Body of pancreas (tissue), 4 donors: ENCODE results near the gene FAU. TPM values are rescaled to one million over a fixed set of nuclear protein-coding genes. Genes with fewer than 3 reads are reported as not detected.
A peak's percentile ranks its signal among the peaks of the same experiment; 100 is the strongest.

Experiments
- ATAC-seq: fragments of 150-250 bp; one replicate; pipeline ENCODE4 v1.9.1; 2016
- DNase-seq, 4 donors: peaks; one replicate each; pipeline ENCODE4 v3.0.0-alpha.2; 2019
- H3K27ac ChIP-seq, 4 donors: fragments of 200-600 bp; sonication (generic); 1 replicate in 3 of 4; 2 replicates in 1 of 4; pipeline versions ENCODE4 v1.5.1 to v1.6.1; 2016 to 2019; ENCODE audit warnings: mild to moderate bottlenecking in 1 of 4, mixed read lengths in 1 of 4, moderate library complexity in 1 of 4
- H3K27me3 ChIP-seq, 2 donors: fragments of 200-600 bp; sonication (generic); one replicate each; pipeline ENCODE4 v1.6.0; 2016; ENCODE audit warnings: mild to moderate bottlenecking in 1 of 2
- H3K36me3 ChIP-seq, 2 donors: fragments of 200-600 bp; sonication (generic); replicated peaks in 1 of 2; 2 replicates each; pipeline ENCODE4 v1.5.1; 2016; ENCODE audit warnings: low read depth in 2 of 2; ENCODE audit not compliant: insufficient read depth in 1 of 2
- H3K4me1 ChIP-seq: fragments of 200-600 bp; sonication (generic); one replicate; pipeline ENCODE4 v1.6.0; 2016
- H3K4me3 ChIP-seq, 2 donors: fragments of 200-600 bp; sonication (generic); 1 replicate in 1 of 2; 2 replicates in 1 of 2; pipeline ENCODE4 v1.5.1; 2016 to 2019
- H3K9me3 ChIP-seq, 3 donors: fragments of 200-600 bp; sonication (generic); 1 replicate in 2 of 3; 2 replicates in 1 of 3; pipeline ENCODE4 v1.5.1; 2016
- POLR2A ChIP-seq, 3 donors: fragments of 450-650 bp; IDR thresholded peaks; one replicate each; pipeline ENCODE4 v1.6.1; 2016; ENCODE audit warnings: antibody characterized with exemption in 3 of 3, mild to moderate bottlenecking in 2 of 3
- WGBS, 2 donors: methylation state at CpG; one replicate each; pipeline ENCODE4 v1.1.5; 2017; 5-methylcytosine and 5-hydroxymethylcytosine counted together
- intact Hi-C: fragments of 100-400 bp; cut with DNase I; formaldehyde crosslinking; loops from one replicate; pipeline ENCODE4 v1.15.1; 2023
- total RNA-seq, 2 donors: library from RNA; depleted of rRNA; stranded (reverse); fragments of >200 nt; gene quantifications; one replicate each; pipeline ENCODE4 v1.1.0, GENCODE V29; 2016
- TF ChIP-seq, protein P1 (sequence below), 7 experiments: fragments of 450-650 bp in 4 of 7; fragments of 200-600 bp in 3 of 7; sonication (generic) in 3 of 7; IDR thresholded peaks; one replicate each; pipeline ENCODE4 v1.5.1; 2016 to 2019; ENCODE audit warnings: antibody characterized with exemption in 7 of 7

FAU gene
- total RNA-seq, 2 donors from 2014 or later: 1,320 to 1,355 TPM

DNA sequence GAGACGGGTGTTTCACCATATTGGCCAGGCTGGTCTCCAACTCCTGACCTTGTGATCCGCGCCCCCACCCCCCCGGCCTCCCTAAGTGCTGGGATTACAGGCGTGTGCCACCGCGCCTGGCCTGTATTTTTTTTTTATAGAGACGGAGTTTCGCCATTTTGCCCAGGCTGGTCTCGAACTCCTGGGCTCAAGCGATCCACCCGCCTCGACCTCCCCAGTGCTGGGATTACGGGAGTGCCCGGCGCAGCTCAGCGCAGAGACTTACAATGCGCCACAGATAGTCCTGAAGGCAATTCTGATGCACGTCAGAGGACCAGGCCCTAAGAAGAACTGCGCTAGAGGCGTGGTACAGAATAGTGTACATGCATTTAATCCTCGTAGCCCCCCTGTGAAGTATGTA is 26.5 kb downstream of the FAU start:
- H3K27ac ChIP-seq: peak overlapping the region; percentile 84 to 99 (median 94)
- 55 to 65% methylated on average over 22 of the region's 22 CpGs for WGBS, 2 donors
- no peak for ATAC-seq

DNA sequence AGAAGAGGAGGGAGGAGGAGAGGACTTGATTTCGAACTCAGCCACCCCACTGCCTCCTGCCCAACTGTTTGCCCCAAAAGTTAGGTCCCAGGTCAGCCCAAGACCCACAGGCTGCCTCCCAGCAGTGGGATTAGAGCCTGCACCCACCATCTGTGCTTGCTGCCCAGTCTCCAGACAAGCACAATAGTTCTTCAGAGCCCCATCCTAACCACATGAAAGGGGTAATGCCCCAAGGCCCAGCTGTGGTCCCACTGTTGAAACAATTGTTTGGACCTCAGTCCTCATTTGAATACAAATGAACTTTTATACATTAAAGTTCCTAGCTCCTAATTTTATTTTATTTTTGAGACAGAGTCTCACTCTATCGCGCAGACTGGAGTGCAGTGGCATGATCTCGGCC is 31.3 kb downstream of the FAU start:
- H3K4me1 ChIP-seq: peaks cover 3% of the 10 kb centered on the region
- intact Hi-C loops: no loop called here
- no peaks in the 10 kb centered on the region for H3K27me3 ChIP-seq
- H3K27ac ChIP-seq: no peak overlapping the region
- peaks cover 0 to 21% of the 10 kb centered on the region in 2 donors for H3K36me3 ChIP-seq
- H3K9me3 ChIP-seq: no peaks in the 10 kb centered on the region
- 96 to 100% methylated on average over 4 of the region's 4 CpGs for WGBS, 2 donors
- no peak overlapping the region for H3K4me3 ChIP-seq
- DNase-seq (no peak), ATAC-seq (no peak)
- TF ChIP-seq POLR2A (IDR thresholded peaks at IDR 0.05): no peak
- TF ChIP-seq, protein P1, sequence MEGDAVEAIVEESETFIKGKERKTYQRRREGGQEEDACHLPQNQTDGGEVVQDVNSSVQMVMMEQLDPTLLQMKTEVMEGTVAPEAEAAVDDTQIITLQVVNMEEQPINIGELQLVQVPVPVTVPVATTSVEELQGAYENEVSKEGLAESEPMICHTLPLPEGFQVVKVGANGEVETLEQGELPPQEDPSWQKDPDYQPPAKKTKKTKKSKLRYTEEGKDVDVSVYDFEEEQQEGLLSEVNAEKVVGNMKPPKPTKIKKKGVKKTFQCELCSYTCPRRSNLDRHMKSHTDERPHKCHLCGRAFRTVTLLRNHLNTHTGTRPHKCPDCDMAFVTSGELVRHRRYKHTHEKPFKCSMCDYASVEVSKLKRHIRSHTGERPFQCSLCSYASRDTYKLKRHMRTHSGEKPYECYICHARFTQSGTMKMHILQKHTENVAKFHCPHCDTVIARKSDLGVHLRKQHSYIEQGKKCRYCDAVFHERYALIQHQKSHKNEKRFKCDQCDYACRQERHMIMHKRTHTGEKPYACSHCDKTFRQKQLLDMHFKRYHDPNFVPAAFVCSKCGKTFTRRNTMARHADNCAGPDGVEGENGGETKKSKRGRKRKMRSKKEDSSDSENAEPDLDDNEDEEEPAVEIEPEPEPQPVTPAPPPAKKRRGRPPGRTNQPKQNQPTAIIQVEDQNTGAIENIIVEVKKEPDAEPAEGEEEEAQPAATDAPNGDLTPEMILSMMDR (IDR thresholded peaks at IDR 0.05): no peak

More for the DNA sequence above, 26.5 kb downstream of the FAU start:
- no peak for DNase-seq
- Histone ChIP-seq H3K9me3 (no peaks in the 10 kb centered on the region), H3K36me3 (no peaks in the 10 kb centered on the region), H3K4me3 (no peak overlapping the region), H3K27me3 (no peaks in the 10 kb centered on the region), H3K4me1 (peaks cover 27% of the 10 kb centered on the region)
- no peak for TF ChIP-seq POLR2A (IDR thresholded peaks at IDR 0.05)
- TF ChIP-seq, protein P1 (IDR thresholded peaks at IDR 0.05): no peak
- intact Hi-C loops: no loop called here

DNA sequence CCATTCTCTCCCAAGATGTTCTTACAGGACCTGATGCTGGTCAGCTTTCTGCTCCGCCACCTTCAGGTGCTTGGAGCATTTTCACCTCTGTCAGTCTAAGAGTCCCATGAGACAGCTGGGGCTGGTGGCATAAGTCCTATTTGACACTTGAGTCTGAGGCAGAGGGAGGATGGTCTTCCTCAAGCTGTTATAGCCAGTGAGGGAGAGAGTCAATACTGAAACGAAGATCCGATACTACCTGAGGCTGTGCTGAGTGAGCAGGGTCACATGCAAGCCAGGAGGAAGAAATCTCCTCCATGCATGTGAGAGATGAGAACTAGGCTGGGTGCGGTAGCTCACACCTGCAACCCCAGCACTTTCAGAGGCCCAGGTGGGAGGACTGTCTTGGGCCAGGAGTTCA is 32.3 kb downstream of the FAU start:
- ATAC-seq (no peak), DNase-seq (no peak)
- no peak overlapping the region for H3K4me3 ChIP-seq
- H3K36me3 ChIP-seq: peaks cover 0 to 21% of the 10 kb centered on the region in 2 donors
- no peaks in the 10 kb centered on the region for H3K9me3 ChIP-seq
- no peaks in the 10 kb centered on the region for H3K27me3 ChIP-seq
- intact Hi-C loops: no loop called here
- TF ChIP-seq POLR2A (IDR thresholded peaks at IDR 0.05): no peak
- TF ChIP-seq, protein P1 (IDR thresholded peaks at IDR 0.05): no peak
- H3K4me1 ChIP-seq: peaks cover 10% of the 10 kb centered on the region
- 77 to 91% methylated on average over 3 to 4 of the region's 4 CpGs for WGBS, 2 donors
- no peak overlapping the region for H3K27ac ChIP-seq

DNA sequence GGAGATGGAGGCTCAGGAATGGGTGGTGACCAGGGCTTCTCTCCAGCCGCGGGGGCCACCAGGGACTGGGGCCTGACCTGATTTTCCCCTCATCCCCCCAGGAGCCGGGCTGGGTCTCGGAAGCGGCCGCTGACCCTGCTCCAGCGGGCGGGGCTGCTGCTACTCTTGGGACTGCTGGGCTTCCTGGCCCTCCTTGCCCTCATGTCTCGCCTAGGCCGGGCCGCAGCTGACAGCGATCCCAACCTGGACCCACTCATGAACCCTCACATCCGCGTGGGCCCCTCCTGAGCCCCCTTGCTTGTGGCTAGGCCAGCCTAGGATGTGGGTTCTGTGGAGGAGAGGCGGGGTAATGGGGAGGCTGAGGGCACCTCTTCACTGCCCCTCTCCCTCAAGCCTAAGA is 34.1 kb downstream of the FAU start:
- DNase-seq (no peak), ATAC-seq (no peak)
- no peak overlapping the region for H3K4me3 ChIP-seq
- no peaks in the 10 kb centered on the region for H3K27me3 ChIP-seq
- TF ChIP-seq POLR2A (IDR thresholded peaks at IDR 0.05): no peak
- TF ChIP-seq, protein P1 (IDR thresholded peaks at IDR 0.05): no peak
- WGBS, 2 donors: 91 to 92% methylated on average over 6 to 15 of the region's 15 CpGs
- H3K9me3 ChIP-seq: no peaks in the 10 kb centered on the region
- no peak overlapping the region for H3K27ac ChIP-seq
- peaks cover 0 to 21% of the 10 kb centered on the region in 2 donors for H3K36me3 ChIP-seq
- intact Hi-C loops: no loop called here
- H3K4me1 ChIP-seq: peaks cover 17% of the 10 kb centered on the region

DNA sequence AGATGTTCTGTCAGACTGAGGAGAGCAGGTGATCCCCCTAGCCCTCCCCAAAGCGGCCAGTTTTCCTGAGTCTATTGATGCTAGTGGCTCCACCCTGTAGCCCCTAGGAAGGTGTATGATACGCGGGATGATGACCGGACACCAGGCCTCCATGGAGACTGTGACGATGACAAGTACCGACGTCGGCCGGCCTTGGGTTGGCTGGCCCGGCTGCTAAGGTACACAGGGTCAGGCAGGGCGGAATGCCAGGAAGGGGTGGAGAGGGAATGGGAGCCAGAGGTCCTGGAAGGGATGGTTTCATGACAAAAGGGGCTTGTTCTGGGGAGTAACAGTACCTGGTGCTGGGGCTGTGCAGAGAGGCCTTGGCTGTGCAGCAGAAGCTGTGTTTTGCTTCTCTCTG is 34.7 kb downstream of the FAU start:
- no peak overlapping the region for H3K27ac ChIP-seq
- ATAC-seq (no peak), DNase-seq (no peak)
- peaks cover 0 to 21% of the 10 kb centered on the region in 2 donors for H3K36me3 ChIP-seq
- H3K4me3 ChIP-seq: no peak overlapping the region
- H3K9me3 ChIP-seq: no peaks in the 10 kb centered on the region
- H3K27me3 ChIP-seq: no peaks in the 10 kb centered on the region
- intact Hi-C loops: no loop called here
- 63 to 69% methylated on average over 4 to 11 of the region's 11 CpGs for WGBS, 2 donors
- H3K4me1 ChIP-seq: peaks cover 17% of the 10 kb centered on the region
- TF ChIP-seq, protein P1 (IDR thresholded peaks at IDR 0.05): no peak
- no peak for TF ChIP-seq POLR2A (IDR thresholded peaks at IDR 0.05)
